Esophagus (tissue), 2 donors: ENCODE results near the gene RBAK. TPM values are rescaled to one million over a fixed set of nuclear protein-coding genes. Genes with fewer than 3 reads are reported as not detected.
A peak's percentile ranks its signal among the peaks of the same experiment; 100 is the strongest.
"Not testable (repeated sequence)": the region's sequence is repeated elsewhere in the genome, so short reads cannot be mapped to it uniquely, and the experiment has no call there.

Source experiments
- H3K27ac ChIP-seq, 2 donors: one replicate each; pipeline ENCODE4 v1.5.1; 2013; ENCODE audit warnings: low read depth in 2 of 2, mild to moderate bottlenecking in 2 of 2, inconsistent platforms in 1 of 2, low read length in 1 of 2, moderate library complexity in 1 of 2
- H3K27me3 ChIP-seq, 2 donors: one replicate each; pipeline ENCODE4 v1.6.1; 2013; ENCODE audit warnings: low read length in 2 of 2, control low read depth in 1 of 2, mild to moderate bottlenecking in 1 of 2; ENCODE audit not compliant: insufficient read depth in 2 of 2, control insufficient read depth in 1 of 2
- H3K36me3 ChIP-seq, 2 donors: one replicate each; pipeline ENCODE4 v1.6.1; 2013; ENCODE audit warnings: low read length in 1 of 2; ENCODE audit not compliant: control insufficient read depth in 2 of 2, insufficient read depth in 2 of 2
- H3K4me1 ChIP-seq, 2 donors: one replicate each; pipeline ENCODE4 v1.6.1; 2013; ENCODE audit warnings: low read length in 1 of 2; ENCODE audit not compliant: control insufficient read depth in 2 of 2, insufficient read depth in 2 of 2
- H3K4me3 ChIP-seq, 2 donors: one replicate each; pipeline ENCODE4 v1.5.1; 2013; ENCODE audit warnings: low read length in 2 of 2, mild to moderate bottlenecking in 2 of 2, low read depth in 1 of 2, moderate library complexity in 1 of 2
- H3K9me3 ChIP-seq, 2 donors: one replicate each; pipeline ENCODE4 v1.6.1; 2013; ENCODE audit warnings: mild to moderate bottlenecking in 2 of 2, low read depth in 1 of 2, low read length in 1 of 2, moderate library complexity in 1 of 2; ENCODE audit not compliant: control insufficient read depth in 2 of 2, insufficient read depth in 1 of 2
- WGBS, 2 donors: extraction: QIAGEN DNeasy Blood & Tissue Kit; methylation state at CpG; one replicate each; pipeline ENCODE4 v1.1.7; 2013; 5-methylcytosine and 5-hydroxymethylcytosine counted together
- polyA plus RNA-seq, 2 donors: library from polyadenylated mRNA; stranded (reverse); fragments of 200-250 nt; gene quantifications; one replicate each; pipeline ENCODE4 v1.2.3, GENCODE V29; 2013
- donor health status: healthy with polysubstance abuse.
- donor health status: Bipolar disorder and iron deficiency.

The RBAK gene
- polyA plus RNA-seq, 2 donors = 4.5 to 5.5 TPM

DNA sequence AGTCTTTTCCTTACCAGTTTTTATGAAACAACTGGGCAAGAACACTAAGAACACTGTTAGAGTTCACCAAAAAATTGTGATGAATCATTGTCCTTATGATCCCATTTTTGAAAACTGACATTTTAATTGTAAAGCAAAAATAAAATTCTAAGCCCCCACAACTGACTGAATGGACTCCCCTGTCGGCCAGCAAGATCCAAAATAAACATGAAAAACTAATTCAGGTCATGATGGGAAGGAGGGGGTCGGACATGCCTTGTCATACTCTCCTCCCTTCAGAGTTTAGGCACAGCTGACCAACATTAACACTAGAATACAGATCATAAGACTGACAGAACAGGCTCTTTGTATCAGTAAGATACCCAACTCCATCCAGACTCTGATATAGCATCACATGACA is 2.0 kb upstream of the RBAK start:
- Histone ChIP-seq H3K9me3 (no peaks in the 10 kb centered on the region), H3K27me3 (no peaks in the 10 kb centered on the region), H3K4me3 (no peak overlapping the region), H3K36me3 (no peaks in the 10 kb centered on the region), H3K4me1 (peaks cover 0 to 3% of the 10 kb centered on the region in 2 donors), H3K27ac (no peak overlapping the region)
- 75 to 76% methylated on average over 2 of the region's 2 CpGs for WGBS, 2 donors

GRCh38 chr7:5046397-5046732 is 705 bp downstream of the RBAK start:
- H3K4me1 ChIP-seq, H3K27me3 ChIP-seq, H3K36me3 ChIP-seq, H3K9me3 ChIP-seq: not testable (repeated sequence)
- H3K4me3 ChIP-seq = peak overlapping the region; percentile 94
- H3K27ac ChIP-seq = peak overlapping the region; percentile 86 to 87
- 2 to 3% methylated on average over 17 to 20 of the region's 20 CpGs for WGBS, 2 donors

DNA sequence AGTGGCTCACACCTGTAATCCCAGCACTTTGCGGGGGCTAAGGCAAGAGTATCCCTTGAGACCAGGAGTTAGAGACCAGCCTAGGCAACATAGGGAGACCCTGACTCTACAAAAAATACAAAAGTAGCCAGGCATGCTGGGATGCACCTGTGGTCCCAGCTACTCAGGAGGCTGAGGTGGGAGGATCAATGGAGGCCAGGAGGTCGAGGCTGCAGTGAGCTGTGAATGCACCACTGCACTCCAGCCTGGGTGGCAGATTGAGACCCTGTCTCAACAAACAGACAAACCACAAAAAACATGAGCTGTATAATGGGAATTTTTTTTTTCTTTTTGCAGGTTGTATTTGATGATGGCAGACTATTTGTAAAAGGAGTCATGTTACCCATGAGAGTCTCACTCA is 1.5 kb downstream of the RBAK start:
- not testable (repeated sequence) for H3K27ac ChIP-seq, H3K4me3 ChIP-seq, H3K4me1 ChIP-seq, H3K9me3 ChIP-seq, H3K27me3 ChIP-seq, H3K36me3 ChIP-seq
- WGBS, 2 donors = 98 to 100% methylated on average over 2 of the region's 2 CpGs

DNA sequence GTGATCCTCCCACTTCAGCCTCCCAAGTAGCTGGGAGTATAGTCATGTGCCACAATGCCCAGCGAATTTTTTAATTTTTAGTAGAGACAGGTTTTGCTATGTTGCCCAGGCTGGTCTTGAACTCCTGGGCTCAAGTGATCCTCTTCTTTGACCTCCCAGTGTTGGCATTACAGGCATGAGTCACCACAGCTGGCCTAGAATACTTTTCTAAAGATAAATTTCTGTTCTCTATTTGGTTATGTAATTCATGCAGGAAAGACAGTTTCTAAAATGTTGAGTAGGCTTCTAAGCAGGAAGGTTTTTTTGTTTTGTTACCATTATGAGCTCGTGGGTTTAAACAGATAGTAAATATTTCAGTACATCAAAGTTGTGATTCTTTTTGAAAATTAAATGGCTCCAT is 5.0 kb downstream of the RBAK start:
- H3K27me3 ChIP-seq = no peaks in the 10 kb centered on the region
- H3K4me3 ChIP-seq = no peak overlapping the region
- peaks cover 0 to 3% of the 10 kb centered on the region in 2 donors for H3K4me1 ChIP-seq
- H3K9me3 ChIP-seq = peaks cover 0 to 6% of the 10 kb centered on the region in 2 donors
- H3K36me3 ChIP-seq = no peaks in the 10 kb centered on the region
- WGBS, 2 donors = 97 to 98% methylated on average over 2 of the region's 2 CpGs
- H3K27ac ChIP-seq = no peak overlapping the region

GRCh38 chr7:5051731-5052130 is 6.1 kb downstream of the RBAK start:
- H3K27me3 ChIP-seq, H3K4me3 ChIP-seq, H3K4me1 ChIP-seq, H3K9me3 ChIP-seq, H3K36me3 ChIP-seq, H3K27ac ChIP-seq: not testable (repeated sequence)

- no peak overlapping the region for H3K4me3 ChIP-seq
- H3K27me3 ChIP-seq = no peaks in the 10 kb centered on the region
- H3K27ac ChIP-seq = no peak overlapping the region
- peaks cover 0 to 11% of the 10 kb centered on the region in 2 donors for H3K9me3 ChIP-seq
- H3K4me1 ChIP-seq = no peaks in the 10 kb centered on the region
- 97% methylated on average over 1 of the region's 1 CpG for WGBS, 2 donors
- peaks cover 0 to 8% of the 10 kb centered on the region in 2 donors for H3K36me3 ChIP-seq
Measured at GRCh38 chr7:5053175-5053574, 7.5 kb downstream of the RBAK start.

DNA sequence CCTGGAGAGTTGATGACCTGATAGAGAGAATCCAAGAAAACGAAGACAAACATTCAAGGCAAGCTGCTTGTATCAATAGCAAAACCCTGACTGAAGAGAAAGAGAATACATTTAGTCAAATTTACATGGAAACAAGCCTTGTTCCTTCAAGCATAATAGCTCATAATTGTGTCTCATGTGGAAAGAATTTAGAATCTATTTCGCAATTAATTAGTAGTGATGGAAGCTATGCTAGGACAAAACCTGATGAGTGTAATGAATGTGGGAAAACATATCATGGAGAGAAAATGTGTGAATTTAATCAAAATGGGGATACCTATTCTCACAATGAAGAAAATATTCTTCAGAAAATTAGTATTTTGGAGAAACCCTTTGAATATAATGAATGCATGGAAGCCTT is 18.0 kb downstream of the RBAK start:
- Histone ChIP-seq H3K9me3 (peaks cover 0 to 16% of the 10 kb centered on the region in 2 donors), H3K27ac (no peak overlapping the region), H3K4me3 (peak overlapping the region in 1 of 2 donors; percentile 11), H3K36me3 (peaks cover 27 to 31% of the 10 kb centered on the region in 2 donors), H3K27me3 (peaks cover 0 to 2% of the 10 kb centered on the region in 2 donors), H3K4me1 (no peaks in the 10 kb centered on the region)
- WGBS, 2 donors = 99% methylated on average over 2 of the region's 2 CpGs

- Histone ChIP-seq H3K9me3 (peaks cover 0 to 12% of the 10 kb centered on the region in 2 donors), H3K27ac (no peak overlapping the region), H3K4me1 (no peaks in the 10 kb centered on the region), H3K36me3 (peaks cover 23 to 26% of the 10 kb centered on the region in 2 donors), H3K27me3 (peaks cover 0 to 2% of the 10 kb centered on the region in 2 donors), H3K4me3 (peak overlapping the region in 1 of 2 donors; percentile 11)
- WGBS, 2 donors = 97 to 98% methylated on average over 12 of the region's 12 CpGs
Measured at GRCh38 chr7:5064391-5065106, 18.9 kb downstream of the RBAK start.

- Histone ChIP-seq H3K36me3 (peaks cover 23 to 26% of the 10 kb centered on the region in 2 donors), H3K4me1 (no peaks in the 10 kb centered on the region), H3K4me3 (no peak overlapping the region), H3K9me3 (peaks cover under 1 to 15% of the 10 kb centered on the region in 2 donors), H3K27me3 (peaks cover 0 to 2% of the 10 kb centered on the region in 2 donors), H3K27ac (no peak overlapping the region)
- WGBS, 2 donors = 97% methylated on average over 5 of the region's 5 CpGs
Measured at GRCh38 chr7:5065107-5065407, 19.4 kb downstream of the RBAK start.

GRCh38 chr7:5068521-5068920 is 22.9 kb downstream of the RBAK start:
- Histone ChIP-seq H3K27me3 (peaks cover 0 to 2% of the 10 kb centered on the region in 2 donors), H3K9me3 (peaks cover 8 to 16% of the 10 kb centered on the region in 2 donors), H3K27ac (no peak overlapping the region), H3K4me3 (no peak overlapping the region), H3K36me3 (peaks cover 5 to 9% of the 10 kb centered on the region in 2 donors), H3K4me1 (peaks cover 0 to 4% of the 10 kb centered on the region in 2 donors)
- 90 to 91% methylated on average over 4 of the region's 4 CpGs for WGBS, 2 donors
